HepG2 (cell line): ENCODE results near the gene RASSF4. TPM values are rescaled to one million over a fixed set of nuclear protein-coding genes. Genes with fewer than 3 reads are reported as not detected.

ENCODE experiments used
- ELF3 ChIP-seq: IDR thresholded peaks from 2 replicates; pipeline ENCODE4 v1.6.1; 2016; ENCODE audit warnings: missing genetic modification reagents, missing compliant biosample characterization
- FOXO1 ChIP-seq: sonication (generic); formaldehyde crosslinking; IDR thresholded peaks from 2 replicates; pipeline ENCODE4 v1.4.0; 2020; ENCODE audit warnings: missing genetic modification reagents
- HES4 ChIP-seq: sonication (generic); formaldehyde crosslinking; IDR thresholded peaks from 2 replicates; pipeline ENCODE4 v1.9.0; 2021; ENCODE audit warnings: mild to moderate bottlenecking, missing genetic modification reagents, borderline replicate concordance
- HOXA9 ChIP-seq: sonication (generic); formaldehyde crosslinking; IDR thresholded peaks from 2 replicates; pipeline ENCODE4 v1.8.1; 2022; ENCODE audit warnings: missing genetic modification reagents, mild to moderate bottlenecking, moderate library complexity, borderline replicate concordance
- ISL2 ChIP-seq: sonication (generic); formaldehyde crosslinking; IDR thresholded peaks from 2 replicates; pipeline ENCODE4 v1.5.0; 2020; ENCODE audit warnings: missing genetic modification reagents
- JUN ChIP-seq: sonication (generic); formaldehyde crosslinking; IDR thresholded peaks from 2 replicates; pipeline ENCODE4 v1.4.0; 2020; ENCODE audit warnings: mild to moderate bottlenecking, missing genetic modification reagents
- MTA3 ChIP-seq: sonication (generic); formaldehyde crosslinking; IDR thresholded peaks from 2 replicates; pipeline ENCODE4 v1.4.0; 2020; ENCODE audit warnings: missing genetic modification reagents
- MYNN ChIP-seq: sonication (generic); formaldehyde crosslinking; IDR thresholded peaks from 2 replicates; pipeline ENCODE4 v1.4.0; 2020; ENCODE audit warnings: mild to moderate bottlenecking, low read depth, missing genetic modification reagents
- NR2C2 ChIP-seq: sonication (generic); formaldehyde crosslinking; IDR thresholded peaks from 2 replicates; pipeline ENCODE4 v1.4.0; 2020; ENCODE audit warnings: missing genetic modification reagents, mild to moderate bottlenecking, moderate library complexity, borderline replicate concordance
- POLR2A ChIP-seq, 2 experiments: IDR thresholded peaks; 2 replicates each; pipeline ENCODE4 v1.6.1; 2011; ENCODE audit warnings: low read depth in 2 of 2, low read length in 2 of 2, mild to moderate bottlenecking in 1 of 2, moderate library complexity in 1 of 2; ENCODE audit not compliant: insufficient read depth in 1 of 2
- SKI ChIP-seq: fragments of 450-650 bp; IDR thresholded peaks from one replicate; pipeline ENCODE4 v1.6.1; 2018; ENCODE audit warnings: mild to moderate bottlenecking; ENCODE audit not compliant: partially characterized antibody
- THYN1 ChIP-seq: sonication (generic); formaldehyde crosslinking; IDR thresholded peaks from 2 replicates; pipeline ENCODE4 v1.8.1; 2023; ENCODE audit warnings: low read depth, mild to moderate bottlenecking, moderate library complexity, missing genetic modification reagents, borderline replicate concordance
- ZBTB7B ChIP-seq: sonication (generic); formaldehyde crosslinking; IDR thresholded peaks from 2 replicates; pipeline ENCODE4 v1.4.0; 2020; ENCODE audit warnings: missing genetic modification reagents
- ZFAT ChIP-seq: sonication (generic); formaldehyde crosslinking; conservative IDR thresholded peaks from 2 replicates; pipeline ENCODE4 v1.8.1; 2023; ENCODE audit warnings: missing genetic modification reagents, inconsistent platforms
- ZFP36 ChIP-seq: fragments of 150-350 bp; IDR thresholded peaks from 2 replicates; pipeline ENCODE4 v1.6.1; 2018; ENCODE audit warnings: borderline replicate concordance, low read length, low read depth; ENCODE audit not compliant: partially characterized antibody
- ZFP41 ChIP-seq: sonication (generic); formaldehyde crosslinking; IDR thresholded peaks from 2 replicates; pipeline ENCODE4 v1.4.0; 2020; ENCODE audit warnings: mild to moderate bottlenecking, missing genetic modification reagents, borderline replicate concordance
- ZNF234 ChIP-seq: sonication (generic); formaldehyde crosslinking; conservative IDR thresholded peaks from 2 replicates; pipeline ENCODE4 v1.5.1; 2020; ENCODE audit warnings: mild to moderate bottlenecking, missing genetic modification reagents
- ZNF619 ChIP-seq: sonication (generic); formaldehyde crosslinking; IDR thresholded peaks from 2 replicates; pipeline ENCODE4 v1.4.0; 2020; ENCODE audit warnings: mild to moderate bottlenecking, missing genetic modification reagents
- polyA plus RNA-seq, 8 experiments: library from polyadenylated mRNA; depleted of rRNA in 3 of 8; stranded (reverse) in 7 of 8; unstranded in 1 of 8; fragments of >200 nt; fragmentation: Illumina TruSeq in 4 of 8; extraction: Trizol in 4 of 8; gene quantifications; 2 replicates each; pipeline versions ENCODE4 v1.2.1 to v1.2.3, GENCODE V29; 2011 to 2016; ENCODE audit warnings: low read depth in 4 of 8, missing spikeins in 1 of 8, mixed read lengths in 1 of 8; ENCODE audit not compliant: insufficient read depth in 1 of 8
- total RNA-seq, 5 experiments: library from RNA; depleted of rRNA; stranded (reverse); fragments of >200 nt; fragmentation: Illumina TruSeq; extraction: Trizol; gene quantifications; 2 replicates each; pipeline ENCODE4 v1.2.3, GENCODE V29; 2016; ENCODE audit warnings: low read depth in 1 of 5
- TF ChIP-seq, protein P1 (sequence below): sonication (generic); formaldehyde crosslinking; IDR thresholded peaks from 2 replicates; pipeline ENCODE4 v1.4.0; 2020; ENCODE audit warnings: missing genetic modification reagents, low read depth, mild to moderate bottlenecking, borderline replicate concordance
- TF ChIP-seq, protein P2 (sequence below): sonication (generic); formaldehyde crosslinking; IDR thresholded peaks from 2 replicates; pipeline ENCODE4 v1.4.0; 2020; ENCODE audit warnings: missing genetic modification reagents, borderline replicate concordance
- TF ChIP-seq, protein P3 (sequence below): sonication (generic); formaldehyde crosslinking; IDR thresholded peaks from 2 replicates; pipeline ENCODE4 v1.5.0; 2020; ENCODE audit warnings: mild to moderate bottlenecking, missing genetic modification reagents
- TF ChIP-seq, protein P4 (sequence below): sonication (generic); formaldehyde crosslinking; IDR thresholded peaks from 2 replicates; pipeline ENCODE4 v1.8.1; 2022; ENCODE audit warnings: low read depth, mild to moderate bottlenecking, missing genetic modification reagents

The RASSF4 gene
- total and polyA plus RNA-seq, 2 of the 13 experiments (the other 11 are each of a cell fraction or from before 2014, with no cell fraction given) = 34.0 to 51.7 TPM

DNA sequence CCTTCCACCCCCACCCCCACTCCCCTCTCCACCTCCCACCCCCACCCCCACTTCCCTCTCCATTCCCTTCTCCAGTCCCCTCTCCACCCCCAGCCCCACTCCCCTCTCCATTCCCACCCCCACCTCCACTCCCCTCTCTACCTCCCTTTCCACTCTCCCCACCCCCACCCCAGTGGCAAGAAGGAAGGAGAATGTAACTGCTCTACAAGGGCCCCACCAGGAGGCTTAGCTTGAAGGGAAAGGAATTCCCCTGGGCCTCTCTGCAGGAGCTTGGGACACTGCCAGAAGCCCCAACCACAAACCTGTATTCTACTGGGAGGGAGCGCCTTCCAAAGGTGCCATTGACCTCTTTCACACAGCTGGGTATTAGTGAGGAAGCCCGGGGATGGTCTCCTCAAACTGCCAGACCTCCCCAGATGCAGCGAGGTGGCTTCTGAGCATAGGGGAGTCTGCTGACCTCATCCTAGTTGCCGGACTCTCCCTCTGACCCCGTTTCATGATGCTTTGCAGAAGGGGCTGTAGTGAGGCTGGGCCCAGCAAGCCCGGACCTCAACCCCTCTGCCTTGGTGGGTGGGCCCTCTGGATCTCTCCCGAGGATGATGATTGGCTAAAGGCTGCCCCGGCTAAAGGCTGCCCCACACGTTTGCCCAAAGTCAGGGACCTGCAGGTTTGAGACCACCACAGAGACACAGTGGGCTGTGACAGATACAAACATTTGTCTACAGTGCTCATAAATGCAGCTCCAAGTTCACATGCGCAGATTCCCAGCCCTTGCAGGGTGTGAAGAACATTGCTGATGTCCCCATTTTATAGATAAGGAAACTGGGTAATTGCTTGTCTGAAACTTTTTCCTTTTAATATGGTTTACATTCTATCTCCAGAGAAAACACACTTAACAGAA is 16.1 kb downstream of the RASSF4 start (continued):
- TF ChIP-seq HOXA9 (peak; percentile 40; the same call in 1 of the 2 replicates), SKI (no peak), MTA3 (CRISPR knock-in tag) (no peak), ZFP41 (CRISPR knock-in tag) (no peak), JUN (CRISPR knock-in tag) (no peak), ELF3 (no peak), ZNF619 (CRISPR knock-in tag) (no peak), ZBTB7B (peak; percentile 86; the same call in 1 of the 2 replicates), THYN1 (no peak; the same call in 1 of the 2 replicates), MYNN (CRISPR knock-in tag) (peak; percentile 38; the same call in 1 of the 2 replicates), POLR2A (IDR thresholded peaks at IDR 0.05; ENCODE audit: insufficient read depth in 1 of 2, low read depth in 2 of 2, low read length in 2 of 2) (0 out of 4 replicates have a peak, but pooled peaks of 1 of the 2 experiments have one; percentile 42), ISL2 (no peak; the same call in 1 of the 2 replicates), NR2C2 (CRISPR knock-in tag) (0 out of 2 replicates have a peak, but pooled peaks have one; percentile 36), HES4 (CRISPR knock-in tag) (no peak), ZFP36 (no peak), FOXO1 (no peak), ZNF234 (no peak), ZFAT (CRISPR knock-in tag) (no peak)
- TF ChIP-seq, protein P1, sequence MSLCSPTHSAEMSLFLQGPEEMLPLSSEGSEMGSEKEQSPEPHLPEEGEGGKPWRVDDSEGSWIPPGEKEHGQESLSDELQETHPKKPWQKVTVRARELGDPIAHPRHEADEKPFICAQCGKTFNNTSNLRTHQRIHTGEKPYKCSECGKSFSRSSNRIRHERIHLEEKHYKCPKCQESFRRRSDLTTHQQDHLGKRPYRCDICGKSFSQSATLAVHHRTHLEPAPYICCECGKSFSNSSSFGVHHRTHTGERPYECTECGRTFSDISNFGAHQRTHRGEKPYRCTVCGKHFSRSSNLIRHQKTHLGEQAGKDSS (CRISPR knock-in tag) = 0 out of 2 replicates have a peak, but pooled peaks have one; percentile 36
- TF ChIP-seq, protein P2, sequence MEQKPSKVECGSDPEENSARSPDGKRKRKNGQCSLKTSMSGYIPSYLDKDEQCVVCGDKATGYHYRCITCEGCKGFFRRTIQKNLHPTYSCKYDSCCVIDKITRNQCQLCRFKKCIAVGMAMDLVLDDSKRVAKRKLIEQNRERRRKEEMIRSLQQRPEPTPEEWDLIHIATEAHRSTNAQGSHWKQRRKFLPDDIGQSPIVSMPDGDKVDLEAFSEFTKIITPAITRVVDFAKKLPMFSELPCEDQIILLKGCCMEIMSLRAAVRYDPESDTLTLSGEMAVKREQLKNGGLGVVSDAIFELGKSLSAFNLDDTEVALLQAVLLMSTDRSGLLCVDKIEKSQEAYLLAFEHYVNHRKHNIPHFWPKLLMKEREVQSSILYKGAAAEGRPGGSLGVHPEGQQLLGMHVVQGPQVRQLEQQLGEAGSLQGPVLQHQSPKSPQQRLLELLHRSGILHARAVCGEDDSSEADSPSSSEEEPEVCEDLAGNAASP = 0 out of 2 replicates have a peak, but pooled peaks have one; percentile 10
- TF ChIP-seq, protein P3, sequence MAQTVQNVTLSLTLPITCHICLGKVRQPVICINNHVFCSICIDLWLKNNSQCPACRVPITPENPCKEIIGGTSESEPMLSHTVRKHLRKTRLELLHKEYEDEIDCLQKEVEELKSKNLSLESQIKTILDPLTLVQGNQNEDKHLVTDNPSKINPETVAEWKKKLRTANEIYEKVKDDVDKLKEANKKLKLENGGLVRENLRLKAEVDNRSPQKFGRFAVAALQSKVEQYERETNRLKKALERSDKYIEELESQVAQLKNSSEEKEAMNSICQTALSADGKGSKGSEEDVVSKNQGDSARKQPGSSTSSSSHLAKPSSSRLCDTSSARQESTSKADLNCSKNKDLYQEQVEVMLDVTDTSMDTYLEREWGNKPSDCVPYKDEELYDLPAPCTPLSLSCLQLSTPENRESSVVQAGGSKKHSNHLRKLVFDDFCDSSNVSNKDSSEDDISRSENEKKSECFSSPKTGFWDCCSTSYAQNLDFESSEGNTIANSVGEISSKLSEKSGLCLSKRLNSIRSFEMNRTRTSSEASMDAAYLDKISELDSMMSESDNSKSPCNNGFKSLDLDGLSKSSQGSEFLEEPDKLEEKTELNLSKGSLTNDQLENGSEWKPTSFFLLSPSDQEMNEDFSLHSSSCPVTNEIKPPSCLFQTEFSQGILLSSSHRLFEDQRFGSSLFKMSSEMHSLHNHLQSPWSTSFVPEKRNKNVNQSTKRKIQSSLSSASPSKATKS (CRISPR knock-in tag) = peak; percentile 94; the same call in 1 of the 2 replicates
- TF ChIP-seq, protein P4, sequence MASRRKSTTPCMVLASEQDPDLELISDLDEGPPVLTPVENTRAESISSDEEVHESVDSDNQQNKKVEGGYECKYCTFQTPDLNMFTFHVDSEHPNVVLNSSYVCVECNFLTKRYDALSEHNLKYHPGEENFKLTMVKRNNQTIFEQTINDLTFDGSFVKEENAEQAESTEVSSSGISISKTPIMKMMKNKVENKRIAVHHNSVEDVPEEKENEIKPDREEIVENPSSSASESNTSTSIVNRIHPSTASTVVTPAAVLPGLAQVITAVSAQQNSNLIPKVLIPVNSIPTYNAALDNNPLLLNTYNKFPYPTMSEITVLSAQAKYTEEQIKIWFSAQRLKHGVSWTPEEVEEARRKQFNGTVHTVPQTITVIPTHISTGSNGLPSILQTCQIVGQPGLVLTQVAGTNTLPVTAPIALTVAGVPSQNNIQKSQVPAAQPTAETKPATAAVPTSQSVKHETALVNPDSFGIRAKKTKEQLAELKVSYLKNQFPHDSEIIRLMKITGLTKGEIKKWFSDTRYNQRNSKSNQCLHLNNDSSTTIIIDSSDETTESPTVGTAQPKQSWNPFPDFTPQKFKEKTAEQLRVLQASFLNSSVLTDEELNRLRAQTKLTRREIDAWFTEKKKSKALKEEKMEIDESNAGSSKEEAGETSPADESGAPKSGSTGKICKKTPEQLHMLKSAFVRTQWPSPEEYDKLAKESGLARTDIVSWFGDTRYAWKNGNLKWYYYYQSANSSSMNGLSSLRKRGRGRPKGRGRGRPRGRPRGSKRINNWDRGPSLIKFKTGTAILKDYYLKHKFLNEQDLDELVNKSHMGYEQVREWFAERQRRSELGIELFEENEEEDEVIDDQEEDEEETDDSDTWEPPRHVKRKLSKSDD (CRISPR knock-in tag) = no peak
